Fibroblast of the aortic adventitia (primary cell): ENCODE data around the gene CIAO1. TPM values are rescaled to one million over a fixed set of nuclear protein-coding genes. Genes with fewer than 3 reads are reported as not detected.

Experiments used
- DNase-seq: peaks from one replicate; pipeline ENCODE4 v3.0.0-alpha.2; 2010; ENCODE audit warnings: low read depth
- H3K4me3 ChIP-seq: 2 replicates; pipeline ENCODE4 v1.5.1; 2011; ENCODE audit warnings: low read depth, mild to moderate bottlenecking, control low read depth, low read length, moderate library complexity
- total RNA-seq: library from RNA; depleted of rRNA; stranded (reverse); fragments of >200 nt; gene quantifications from 2 replicates; pipeline ENCODE4 v1.2.3, GENCODE V29; 2012; ENCODE audit warnings: low replicate concordance
- TF ChIP-seq, protein P1 (sequence below): IDR thresholded peaks from 2 replicates; pipeline ENCODE4 v1.5.1; 2011; ENCODE audit warnings: mild to moderate bottlenecking, low read length, control low read depth, inconsistent platforms; ENCODE audit not compliant: insufficient read depth

The CIAO1 gene
- total RNA-seq, 1 donor: 71.8 TPM

DNA sequence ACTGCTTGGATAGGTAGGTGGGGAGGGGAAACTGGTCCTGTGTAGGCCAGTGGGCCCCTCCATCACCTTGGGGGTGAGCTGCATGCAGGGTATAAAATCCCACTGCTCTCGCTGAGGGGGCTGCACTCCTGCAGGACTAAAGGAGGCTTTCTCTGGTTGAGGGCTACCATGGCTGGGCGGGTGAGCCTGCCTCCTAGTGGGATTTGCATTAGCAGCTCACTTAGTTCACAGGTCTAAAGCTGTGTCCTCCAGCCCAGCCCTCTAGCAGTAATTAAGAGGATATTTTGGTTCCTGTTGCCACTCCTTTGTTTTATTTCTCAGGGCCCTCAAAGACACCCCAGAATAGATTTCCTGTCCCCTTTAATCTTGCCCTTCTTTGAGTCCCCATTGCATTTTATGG lies 24.8 kb upstream of the CIAO1 start:
- no peak for DNase-seq
- H3K4me3 ChIP-seq: no peak overlapping the region
- TF ChIP-seq, protein P1, sequence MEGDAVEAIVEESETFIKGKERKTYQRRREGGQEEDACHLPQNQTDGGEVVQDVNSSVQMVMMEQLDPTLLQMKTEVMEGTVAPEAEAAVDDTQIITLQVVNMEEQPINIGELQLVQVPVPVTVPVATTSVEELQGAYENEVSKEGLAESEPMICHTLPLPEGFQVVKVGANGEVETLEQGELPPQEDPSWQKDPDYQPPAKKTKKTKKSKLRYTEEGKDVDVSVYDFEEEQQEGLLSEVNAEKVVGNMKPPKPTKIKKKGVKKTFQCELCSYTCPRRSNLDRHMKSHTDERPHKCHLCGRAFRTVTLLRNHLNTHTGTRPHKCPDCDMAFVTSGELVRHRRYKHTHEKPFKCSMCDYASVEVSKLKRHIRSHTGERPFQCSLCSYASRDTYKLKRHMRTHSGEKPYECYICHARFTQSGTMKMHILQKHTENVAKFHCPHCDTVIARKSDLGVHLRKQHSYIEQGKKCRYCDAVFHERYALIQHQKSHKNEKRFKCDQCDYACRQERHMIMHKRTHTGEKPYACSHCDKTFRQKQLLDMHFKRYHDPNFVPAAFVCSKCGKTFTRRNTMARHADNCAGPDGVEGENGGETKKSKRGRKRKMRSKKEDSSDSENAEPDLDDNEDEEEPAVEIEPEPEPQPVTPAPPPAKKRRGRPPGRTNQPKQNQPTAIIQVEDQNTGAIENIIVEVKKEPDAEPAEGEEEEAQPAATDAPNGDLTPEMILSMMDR: no peak

DNA sequence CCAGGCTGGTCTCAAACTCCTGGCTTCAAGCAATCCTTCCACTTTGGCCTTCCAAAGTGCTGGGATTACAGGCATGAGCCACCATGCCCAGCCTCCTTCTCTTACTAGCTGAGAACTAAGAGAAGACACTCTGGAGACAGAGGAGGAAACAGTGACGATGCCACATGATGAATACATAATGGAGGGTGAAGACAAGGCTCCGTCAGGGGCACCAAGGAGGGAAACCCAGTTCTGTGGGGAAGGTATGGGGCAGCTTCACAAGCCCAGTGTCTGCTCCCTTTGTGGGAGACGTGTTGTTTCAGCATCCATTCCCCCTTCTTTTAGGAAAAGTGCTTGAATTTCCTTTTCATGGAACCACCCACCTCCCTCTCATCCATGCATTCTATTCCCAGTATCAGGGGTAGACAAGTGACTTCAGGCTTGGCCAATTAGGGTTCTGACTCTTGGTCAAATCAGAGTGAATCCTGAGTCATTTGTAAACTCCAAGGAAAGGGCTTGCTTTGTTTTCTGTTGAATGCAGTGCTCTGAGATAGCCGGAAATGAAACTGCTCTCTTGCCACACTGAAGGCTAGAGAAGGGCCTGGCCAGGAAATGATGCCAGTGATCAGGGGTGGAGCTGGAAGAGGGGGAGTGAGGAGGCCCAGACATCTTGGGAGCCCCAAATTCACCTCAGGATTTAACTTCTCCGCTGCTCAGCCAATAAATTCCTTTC lies 24.0 kb upstream of the CIAO1 start:
- no peak overlapping the region for H3K4me3 ChIP-seq
- DNase-seq: peak; percentile 84
- TF ChIP-seq, protein P1: no peak

DNA sequence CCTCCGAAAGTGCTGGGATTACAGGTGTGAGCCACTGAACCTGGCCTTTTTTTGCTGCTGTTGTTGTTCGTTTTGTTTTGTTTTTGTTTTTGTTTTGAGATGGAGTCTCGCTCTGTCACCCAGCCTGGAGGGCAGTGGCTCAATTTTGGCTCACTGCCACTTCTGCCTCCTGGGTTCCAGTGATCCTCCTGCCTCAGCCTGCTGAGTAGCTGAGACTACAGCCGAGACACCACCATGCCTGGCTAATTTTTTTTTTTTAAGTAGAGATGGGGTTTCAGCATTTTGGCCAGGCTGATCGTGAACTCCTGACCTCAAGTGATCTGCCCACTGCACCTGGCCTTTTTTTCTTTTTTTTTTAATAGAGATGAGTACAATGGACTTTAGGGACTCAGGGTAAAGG lies 22.2 kb upstream of the CIAO1 start:
- TF ChIP-seq, protein P1: no peak
- H3K4me3 ChIP-seq: no peak overlapping the region
- no peak for DNase-seq

GRCh38 chr2:96245609-96246390 lies 20.2 kb upstream of the CIAO1 start:
- TF ChIP-seq, protein P1: no peak
- no peak overlapping the region for H3K4me3 ChIP-seq
- DNase-seq: peak; percentile 84

- DNase-seq: no peak
- TF ChIP-seq, protein P1: no peak
- no peak overlapping the region for H3K4me3 ChIP-seq
Observed at GRCh38 chr2:96247009-96247408, 19.0 kb upstream of the CIAO1 start.

DNA sequence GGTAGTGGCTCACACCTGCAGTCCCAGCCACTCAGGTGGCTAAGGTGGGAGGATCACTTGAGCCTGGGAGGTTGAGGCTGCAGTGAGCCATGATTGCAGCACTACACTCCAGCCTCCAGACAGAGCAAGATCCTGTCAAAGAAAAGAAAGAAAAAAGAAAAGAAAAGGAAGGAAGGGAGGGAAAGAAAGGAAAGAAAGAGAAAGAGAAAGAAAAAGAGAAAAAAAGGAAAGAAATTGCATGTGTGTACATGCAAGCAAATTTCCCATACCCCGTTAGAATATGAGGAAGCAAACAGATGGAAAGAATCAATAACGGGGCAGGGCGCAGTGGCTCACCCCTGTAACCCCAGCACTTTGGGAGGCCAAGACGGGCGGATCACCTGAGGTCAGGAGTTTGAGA lies 18.1 kb upstream of the CIAO1 start:
- DNase-seq: no peak
- no peak overlapping the region for H3K4me3 ChIP-seq
- TF ChIP-seq, protein P1: no peak
